Neural crest cell (in vitro differentiated cells): ENCODE data around the gene BAIAP3. TPM values are rescaled to one million over a fixed set of nuclear protein-coding genes. Genes with fewer than 3 reads are reported as not detected.

Source experiments
- DNase-seq: peaks from one replicate; pipeline ENCODE4 v3.0.0; 2021; ENCODE audit warnings: low read depth, mixed read lengths, low spot score
- H3K27ac Mint-ChIP-seq: one replicate; pipeline ENCODE4 v1.8.0; 2021; ENCODE audit warnings: mild to moderate bottlenecking, mixed read lengths; ENCODE audit not compliant: unreplicated experiment
- H3K27me3 Mint-ChIP-seq: 2 replicates; pipeline ENCODE4 v1.8.0; 2021; ENCODE audit warnings: low read depth, mild to moderate bottlenecking, mixed read lengths
- H3K36me3 Mint-ChIP-seq: 2 replicates; pipeline ENCODE4 v1.8.0; 2021; ENCODE audit warnings: low read depth, mild to moderate bottlenecking, mixed read lengths
- H3K4me1 Mint-ChIP-seq: 2 replicates; pipeline ENCODE4 v1.8.0; 2021; ENCODE audit warnings: mixed read lengths
- H3K4me3 Mint-ChIP-seq: one replicate; pipeline ENCODE4 v1.8.0; 2021; ENCODE audit warnings: mild to moderate bottlenecking, mixed read lengths
- H3K9me3 Mint-ChIP-seq: 2 replicates; pipeline ENCODE4 v1.8.0; 2021; ENCODE audit warnings: mixed read lengths
- CTCF ChIP-seq: fragments of 200-600 bp; sonication (generic); conservative IDR thresholded peaks from 2 replicates; pipeline ENCODE4 v1.5.0; 2021; ENCODE audit warnings: antibody characterized with exemption, mild to moderate bottlenecking
- total RNA-seq: library from RNA; stranded (reverse); gene quantifications from 2 replicates; pipeline ENCODE4 v1.2.1, GENCODE V29; 2021

BAIAP3 gene
- total RNA-seq, 1 donor from 2014 or later = 3.4 TPM

- H3K27ac Mint-ChIP-seq = no peak overlapping the region
- DNase-seq = no peak
- H3K36me3 Mint-ChIP-seq = peaks cover 20% of the 10 kb centered on the region
- peak overlapping the region; percentile 34 for H3K4me3 Mint-ChIP-seq
- peaks cover 14% of the 10 kb centered on the region for H3K4me1 Mint-ChIP-seq
- TF ChIP-seq CTCF = no peak
- H3K27me3 Mint-ChIP-seq = peaks cover 8% of the 10 kb centered on the region
- no peaks in the 10 kb centered on the region for H3K9me3 Mint-ChIP-seq
These were observed 19.6 kb upstream of the BAIAP3 start for GRCh38 chr16:1313721-1314369.

- Mint-ChIP-seq H3K36me3 (peaks cover 23% of the 10 kb centered on the region), H3K27ac (no peak overlapping the region), H3K4me3 (peak overlapping the region; percentile 34), H3K9me3 (no peaks in the 10 kb centered on the region), H3K27me3 (peaks cover 5% of the 10 kb centered on the region), H3K4me1 (peaks cover 14% of the 10 kb centered on the region)
- DNase-seq = no peak
- TF ChIP-seq CTCF = no peak
These were observed 18.9 kb upstream of the BAIAP3 start for GRCh38 chr16:1314399-1315068.

GRCh38 chr16:1315081-1316032 lies 18.1 kb upstream of the BAIAP3 start:
- no peak overlapping the region for H3K27ac Mint-ChIP-seq
- peaks cover 20% of the 10 kb centered on the region for H3K36me3 Mint-ChIP-seq
- H3K4me3 Mint-ChIP-seq = peak overlapping the region; percentile 34
- peaks cover 10% of the 10 kb centered on the region for H3K4me1 Mint-ChIP-seq
- H3K27me3 Mint-ChIP-seq = peaks cover 1% of the 10 kb centered on the region
- no peaks in the 10 kb centered on the region for H3K9me3 Mint-ChIP-seq
- TF ChIP-seq CTCF = no peak
- no peak for DNase-seq

GRCh38 chr16:1316033-1316405 lies 17.4 kb upstream of the BAIAP3 start:
- Mint-ChIP-seq H3K36me3 (peaks cover 19% of the 10 kb centered on the region), H3K4me1 (peaks cover 4% of the 10 kb centered on the region), H3K4me3 (peak overlapping the region; percentile 34), H3K9me3 (no peaks in the 10 kb centered on the region), H3K27me3 (no peaks in the 10 kb centered on the region), H3K27ac (no peak overlapping the region)
- DNase-seq = no peak
- no peak for TF ChIP-seq CTCF

- Mint-ChIP-seq H3K27ac (no peak overlapping the region), H3K36me3 (peaks cover 19% of the 10 kb centered on the region), H3K9me3 (no peaks in the 10 kb centered on the region), H3K4me1 (no peaks in the 10 kb centered on the region), H3K4me3 (peak overlapping the region; percentile 41), H3K27me3 (no peaks in the 10 kb centered on the region)
- DNase-seq = no peak
- TF ChIP-seq CTCF = no peak
These were observed 15.8 kb upstream of the BAIAP3 start for GRCh38 chr16:1317479-1318267.
